HepG2 (cell line): ENCODE results near the gene FOSL2. TPM values are rescaled to one million over a fixed set of nuclear protein-coding genes. Genes with fewer than 3 reads are reported as not detected.

Experiments
- HDAC6 ChIP-seq: fragments of 200-600 bp; sonication (generic); IDR thresholded peaks from 2 replicates; pipeline ENCODE4 v1.7.0; 2017; ENCODE audit warnings: mild to moderate bottlenecking, antibody characterized with exemption, low read length, low read depth
- ISX ChIP-seq: sonication (generic); formaldehyde crosslinking; conservative IDR thresholded peaks from 2 replicates; pipeline ENCODE4 v1.5.0; 2020; ENCODE audit warnings: missing genetic modification reagents
- KDM5A ChIP-seq: fragments of 200-600 bp; sonication (generic); IDR thresholded peaks from 2 replicates; pipeline ENCODE4 v1.7.0; 2018; ENCODE audit warnings: antibody characterized with exemption, mild to moderate bottlenecking, low read length, borderline replicate concordance
- SATB2 ChIP-seq: sonication (generic); formaldehyde crosslinking; IDR thresholded peaks from 2 replicates; pipeline ENCODE4 v1.5.0; 2020; ENCODE audit warnings: missing genetic modification reagents
- TSC22D2 ChIP-seq: sonication (generic); formaldehyde crosslinking; IDR thresholded peaks from 2 replicates; pipeline ENCODE4 v1.5.1; 2020; ENCODE audit warnings: missing genetic modification reagents, mild to moderate bottlenecking, borderline replicate concordance
- ZNF224 ChIP-seq: sonication (generic); formaldehyde crosslinking; IDR thresholded peaks from 2 replicates; pipeline ENCODE4 v1.5.0; 2020; ENCODE audit warnings: mild to moderate bottlenecking, missing genetic modification reagents
- ZNF230 ChIP-seq: sonication (generic); formaldehyde crosslinking; IDR thresholded peaks from 2 replicates; pipeline ENCODE4 v1.4.0; 2020; ENCODE audit warnings: mild to moderate bottlenecking, missing genetic modification reagents
- ZNF558 ChIP-seq: sonication (generic); formaldehyde crosslinking; IDR thresholded peaks from 2 replicates; pipeline ENCODE4 v1.9.0; 2022; ENCODE audit warnings: mild to moderate bottlenecking, missing genetic modification reagents, borderline replicate concordance
- polyA plus RNA-seq, 8 experiments: library from polyadenylated mRNA; depleted of rRNA in 3 of 8; stranded (reverse) in 7 of 8; unstranded in 1 of 8; fragments of >200 nt; fragmentation: Illumina TruSeq in 4 of 8; extraction: Trizol in 4 of 8; gene quantifications; 2 replicates each; pipeline versions ENCODE4 v1.2.1 to v1.2.3, GENCODE V29; 2011 to 2016; ENCODE audit warnings: low read depth in 4 of 8, missing spikeins in 1 of 8, mixed read lengths in 1 of 8; ENCODE audit not compliant: insufficient read depth in 1 of 8
- total RNA-seq, 5 experiments: library from RNA; depleted of rRNA; stranded (reverse); fragments of >200 nt; fragmentation: Illumina TruSeq; extraction: Trizol; gene quantifications; 2 replicates each; pipeline ENCODE4 v1.2.3, GENCODE V29; 2016; ENCODE audit warnings: low read depth in 1 of 5
- TF ChIP-seq, protein P1 (sequence below): sonication (generic); formaldehyde crosslinking; IDR thresholded peaks from 2 replicates; pipeline ENCODE4 v1.5.1; 2020; ENCODE audit warnings: missing genetic modification reagents, mild to moderate bottlenecking, borderline replicate concordance
- TF ChIP-seq, protein P2 (sequence below): sonication (generic); formaldehyde crosslinking; conservative IDR thresholded peaks from 2 replicates; pipeline ENCODE4 v1.8.0; 2022; ENCODE audit warnings: low read depth, missing genetic modification reagents
- TF ChIP-seq, protein P3 (sequence below): sonication (generic); formaldehyde crosslinking; IDR thresholded peaks from 2 replicates; pipeline ENCODE4 v1.4.0; 2020; ENCODE audit warnings: missing genetic modification reagents
- TF ChIP-seq, protein P4 (sequence below): sonication (generic); formaldehyde crosslinking; IDR thresholded peaks from 2 replicates; pipeline ENCODE4 v1.9.0; 2021; ENCODE audit warnings: missing genetic modification reagents, mild to moderate bottlenecking, borderline replicate concordance
- TF ChIP-seq, protein P5 (sequence below): sonication (generic); formaldehyde crosslinking; IDR thresholded peaks from 2 replicates; pipeline ENCODE4 v1.4.0; 2020; ENCODE audit warnings: missing genetic modification reagents, borderline replicate concordance
- TF ChIP-seq, protein P6 (sequence below): sonication (generic); formaldehyde crosslinking; IDR thresholded peaks from 2 replicates; pipeline ENCODE4 v1.8.1; 2023; ENCODE audit warnings: mild to moderate bottlenecking, missing genetic modification reagents

Gene FOSL2
- total and polyA plus RNA-seq, 2 of the 13 experiments (the other 11 are each of a cell fraction or from before 2014, with no cell fraction given): 3.4 to 18.1 TPM

DNA sequence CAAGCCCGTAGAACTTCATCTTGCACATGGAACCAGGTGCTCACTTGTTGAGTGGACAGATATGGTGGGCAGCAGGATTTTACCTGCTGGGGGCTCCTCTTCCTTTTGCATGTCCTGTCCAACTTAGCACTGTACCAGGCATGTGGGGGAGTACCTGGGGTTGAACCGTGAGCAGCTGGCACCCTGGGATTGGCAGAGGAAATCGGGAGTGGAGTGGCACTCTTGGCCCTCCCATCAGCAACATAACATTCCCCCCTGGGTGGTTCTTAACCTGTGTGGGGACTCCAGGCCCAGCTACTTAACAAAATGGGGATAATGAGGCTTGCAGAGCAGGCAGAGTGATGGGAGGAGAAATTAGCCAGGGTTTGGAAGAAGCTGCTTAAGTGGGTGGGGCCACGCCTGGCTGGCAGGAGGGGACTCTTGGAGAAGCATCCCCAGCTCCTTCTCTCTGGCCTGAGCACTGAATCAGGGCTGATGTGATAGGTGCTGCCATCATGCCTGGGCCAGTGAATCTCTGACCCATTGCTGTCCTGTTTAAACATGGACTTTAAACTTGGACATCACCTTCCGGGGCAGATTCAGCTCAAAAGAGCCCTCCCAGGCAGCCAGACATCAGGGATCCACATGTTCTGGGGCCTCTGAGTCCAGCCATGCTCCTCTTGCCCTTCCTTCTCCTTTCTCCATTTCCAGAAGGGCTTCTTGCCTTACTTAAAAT, 15.5 kb downstream of the FOSL2 start (continued):
- no peak for TF ChIP-seq ISX (CRISPR knock-in tag)
- TF ChIP-seq, protein P1, sequence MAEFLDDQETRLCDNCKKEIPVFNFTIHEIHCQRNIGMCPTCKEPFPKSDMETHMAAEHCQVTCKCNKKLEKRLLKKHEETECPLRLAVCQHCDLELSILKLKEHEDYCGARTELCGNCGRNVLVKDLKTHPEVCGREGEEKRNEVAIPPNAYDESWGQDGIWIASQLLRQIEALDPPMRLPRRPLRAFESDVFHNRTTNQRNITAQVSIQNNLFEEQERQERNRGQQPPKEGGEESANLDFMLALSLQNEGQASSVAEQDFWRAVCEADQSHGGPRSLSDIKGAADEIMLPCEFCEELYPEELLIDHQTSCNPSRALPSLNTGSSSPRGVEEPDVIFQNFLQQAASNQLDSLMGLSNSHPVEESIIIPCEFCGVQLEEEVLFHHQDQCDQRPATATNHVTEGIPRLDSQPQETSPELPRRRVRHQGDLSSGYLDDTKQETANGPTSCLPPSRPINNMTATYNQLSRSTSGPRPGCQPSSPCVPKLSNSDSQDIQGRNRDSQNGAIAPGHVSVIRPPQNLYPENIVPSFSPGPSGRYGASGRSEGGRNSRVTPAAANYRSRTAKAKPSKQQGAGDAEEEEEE: no peak
- TF ChIP-seq, protein P2, sequence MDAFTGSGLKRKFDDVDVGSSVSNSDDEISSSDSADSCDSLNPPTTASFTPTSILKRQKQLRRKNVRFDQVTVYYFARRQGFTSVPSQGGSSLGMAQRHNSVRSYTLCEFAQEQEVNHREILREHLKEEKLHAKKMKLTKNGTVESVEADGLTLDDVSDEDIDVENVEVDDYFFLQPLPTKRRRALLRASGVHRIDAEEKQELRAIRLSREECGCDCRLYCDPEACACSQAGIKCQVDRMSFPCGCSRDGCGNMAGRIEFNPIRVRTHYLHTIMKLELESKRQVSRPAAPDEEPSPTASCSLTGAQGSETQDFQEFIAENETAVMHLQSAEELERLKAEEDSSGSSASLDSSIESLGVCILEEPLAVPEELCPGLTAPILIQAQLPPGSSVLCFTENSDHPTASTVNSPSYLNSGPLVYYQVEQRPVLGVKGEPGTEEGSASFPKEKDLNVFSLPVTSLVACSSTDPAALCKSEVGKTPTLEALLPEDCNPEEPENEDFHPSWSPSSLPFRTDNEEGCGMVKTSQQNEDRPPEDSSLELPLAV (CRISPR knock-in tag): no peak
- no peak for TF ChIP-seq ZNF230
- TF ChIP-seq TSC22D2: no peak
- TF ChIP-seq, protein P3, sequence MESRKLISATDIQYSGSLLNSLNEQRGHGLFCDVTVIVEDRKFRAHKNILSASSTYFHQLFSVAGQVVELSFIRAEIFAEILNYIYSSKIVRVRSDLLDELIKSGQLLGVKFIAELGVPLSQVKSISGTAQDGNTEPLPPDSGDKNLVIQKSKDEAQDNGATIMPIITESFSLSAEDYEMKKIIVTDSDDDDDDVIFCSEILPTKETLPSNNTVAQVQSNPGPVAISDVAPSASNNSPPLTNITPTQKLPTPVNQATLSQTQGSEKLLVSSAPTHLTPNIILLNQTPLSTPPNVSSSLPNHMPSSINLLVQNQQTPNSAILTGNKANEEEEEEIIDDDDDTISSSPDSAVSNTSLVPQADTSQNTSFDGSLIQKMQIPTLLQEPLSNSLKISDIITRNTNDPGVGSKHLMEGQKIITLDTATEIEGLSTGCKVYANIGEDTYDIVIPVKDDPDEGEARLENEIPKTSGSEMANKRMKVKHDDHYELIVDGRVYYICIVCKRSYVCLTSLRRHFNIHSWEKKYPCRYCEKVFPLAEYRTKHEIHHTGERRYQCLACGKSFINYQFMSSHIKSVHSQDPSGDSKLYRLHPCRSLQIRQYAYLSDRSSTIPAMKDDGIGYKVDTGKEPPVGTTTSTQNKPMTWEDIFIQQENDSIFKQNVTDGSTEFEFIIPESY (CRISPR knock-in tag): no peak
- no peak for TF ChIP-seq KDM5A
- no peak for TF ChIP-seq ZNF558
- no peak for TF ChIP-seq HDAC6
- TF ChIP-seq ZNF224 (CRISPR knock-in tag): no peak
- TF ChIP-seq, protein P4, sequence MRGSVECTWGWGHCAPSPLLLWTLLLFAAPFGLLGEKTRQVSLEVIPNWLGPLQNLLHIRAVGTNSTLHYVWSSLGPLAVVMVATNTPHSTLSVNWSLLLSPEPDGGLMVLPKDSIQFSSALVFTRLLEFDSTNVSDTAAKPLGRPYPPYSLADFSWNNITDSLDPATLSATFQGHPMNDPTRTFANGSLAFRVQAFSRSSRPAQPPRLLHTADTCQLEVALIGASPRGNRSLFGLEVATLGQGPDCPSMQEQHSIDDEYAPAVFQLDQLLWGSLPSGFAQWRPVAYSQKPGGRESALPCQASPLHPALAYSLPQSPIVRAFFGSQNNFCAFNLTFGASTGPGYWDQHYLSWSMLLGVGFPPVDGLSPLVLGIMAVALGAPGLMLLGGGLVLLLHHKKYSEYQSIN: no peak
- TF ChIP-seq, protein P5, sequence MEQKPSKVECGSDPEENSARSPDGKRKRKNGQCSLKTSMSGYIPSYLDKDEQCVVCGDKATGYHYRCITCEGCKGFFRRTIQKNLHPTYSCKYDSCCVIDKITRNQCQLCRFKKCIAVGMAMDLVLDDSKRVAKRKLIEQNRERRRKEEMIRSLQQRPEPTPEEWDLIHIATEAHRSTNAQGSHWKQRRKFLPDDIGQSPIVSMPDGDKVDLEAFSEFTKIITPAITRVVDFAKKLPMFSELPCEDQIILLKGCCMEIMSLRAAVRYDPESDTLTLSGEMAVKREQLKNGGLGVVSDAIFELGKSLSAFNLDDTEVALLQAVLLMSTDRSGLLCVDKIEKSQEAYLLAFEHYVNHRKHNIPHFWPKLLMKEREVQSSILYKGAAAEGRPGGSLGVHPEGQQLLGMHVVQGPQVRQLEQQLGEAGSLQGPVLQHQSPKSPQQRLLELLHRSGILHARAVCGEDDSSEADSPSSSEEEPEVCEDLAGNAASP (CRISPR knock-in tag): no peak
- TF ChIP-seq, protein P6, sequence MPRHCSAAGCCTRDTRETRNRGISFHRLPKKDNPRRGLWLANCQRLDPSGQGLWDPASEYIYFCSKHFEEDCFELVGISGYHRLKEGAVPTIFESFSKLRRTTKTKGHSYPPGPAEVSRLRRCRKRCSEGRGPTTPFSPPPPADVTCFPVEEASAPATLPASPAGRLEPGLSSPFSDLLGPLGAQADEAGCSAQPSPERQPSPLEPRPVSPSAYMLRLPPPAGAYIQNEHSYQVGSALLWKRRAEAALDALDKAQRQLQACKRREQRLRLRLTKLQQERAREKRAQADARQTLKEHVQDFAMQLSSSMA (CRISPR knock-in tag): no peak
- no peak for TF ChIP-seq SATB2 (CRISPR knock-in tag)
